NCI-H526 (cell line): ENCODE results near the gene IFT81.
"Not testable (repeated sequence)": the region's sequence is repeated elsewhere in the genome, so short reads cannot be mapped to it uniquely, and the experiment has no call there.

Source experiments
- DNase-seq, 2 experiments: peaks; one replicate each; lab custom pipeline; 2025; lab: John Stamatoyannopoulos, UW

Gene IFT81

DNA sequence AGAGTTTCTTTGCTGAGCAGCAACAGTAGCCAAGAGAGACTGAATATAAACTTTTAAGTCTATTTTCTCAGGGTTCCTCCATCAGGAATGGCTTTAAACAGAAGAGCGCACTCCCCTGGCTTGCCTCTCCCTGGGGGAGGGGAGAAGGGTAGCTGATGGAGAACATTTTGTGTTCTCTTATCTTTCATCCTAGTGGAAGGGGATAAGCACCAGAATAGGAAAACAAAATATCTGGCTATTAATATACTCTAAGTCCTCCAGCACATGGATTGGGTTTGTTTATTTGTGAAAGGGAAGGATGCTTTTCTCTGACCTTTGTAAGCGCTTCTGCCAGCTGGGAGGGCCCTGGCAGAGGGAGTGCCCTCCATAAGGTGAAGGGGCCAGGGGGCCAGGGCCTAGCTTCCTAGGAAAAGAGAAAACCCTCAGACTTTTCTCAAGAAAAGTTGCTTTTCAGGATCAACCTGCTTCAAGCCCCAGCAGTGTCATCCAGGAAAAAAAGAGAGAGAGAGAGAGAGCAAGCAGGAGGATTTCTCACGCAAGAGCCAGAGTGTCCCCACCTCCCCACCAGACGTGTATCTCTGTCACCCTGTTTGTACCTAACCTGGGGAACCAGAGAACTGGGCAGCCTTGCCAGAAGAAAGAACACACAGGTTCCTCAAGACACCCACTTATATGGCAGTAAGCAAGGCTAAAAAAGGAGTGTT, 122.6 kb downstream of the IFT81 start:
- DNase-seq, result no peak

DNA sequence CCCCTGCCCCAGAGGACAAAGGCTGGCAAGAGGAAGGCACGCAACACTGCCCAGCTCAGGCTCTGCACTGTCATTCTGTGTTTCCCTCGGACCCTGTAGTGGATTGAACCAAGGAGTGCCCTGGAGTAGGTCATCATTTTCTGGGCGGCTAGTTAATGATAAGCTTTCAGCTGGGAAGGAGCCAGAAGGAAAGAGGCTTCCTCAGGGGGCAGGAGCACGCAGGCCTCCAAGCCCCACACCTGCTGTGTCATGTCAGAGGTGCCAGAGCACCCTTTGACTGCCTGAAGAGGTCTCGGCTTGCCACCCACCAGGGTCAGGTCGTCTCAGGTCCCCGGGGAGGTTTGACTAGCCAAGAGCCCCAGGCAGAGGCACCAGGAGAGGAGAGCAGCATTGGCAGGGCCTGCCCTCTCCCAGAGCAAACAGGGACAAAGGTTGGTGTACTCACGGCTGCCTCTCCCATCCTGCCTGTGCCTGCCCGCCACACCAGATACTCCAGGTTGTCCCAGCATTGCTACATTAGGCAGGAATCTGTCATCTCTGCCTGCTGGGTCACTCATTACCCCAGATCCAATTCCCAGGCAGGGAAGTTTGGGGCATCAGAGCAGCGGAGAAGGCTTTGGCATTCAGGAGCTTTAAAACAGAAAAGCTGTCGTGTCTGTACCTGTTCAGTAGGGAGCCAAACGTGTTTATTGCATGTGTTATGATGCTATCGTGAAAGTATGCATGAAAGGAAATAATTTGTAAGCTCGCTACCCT, 123.4 kb downstream of the IFT81 start:
- DNase-seq, result peak; percentile 20 to 50

DNA sequence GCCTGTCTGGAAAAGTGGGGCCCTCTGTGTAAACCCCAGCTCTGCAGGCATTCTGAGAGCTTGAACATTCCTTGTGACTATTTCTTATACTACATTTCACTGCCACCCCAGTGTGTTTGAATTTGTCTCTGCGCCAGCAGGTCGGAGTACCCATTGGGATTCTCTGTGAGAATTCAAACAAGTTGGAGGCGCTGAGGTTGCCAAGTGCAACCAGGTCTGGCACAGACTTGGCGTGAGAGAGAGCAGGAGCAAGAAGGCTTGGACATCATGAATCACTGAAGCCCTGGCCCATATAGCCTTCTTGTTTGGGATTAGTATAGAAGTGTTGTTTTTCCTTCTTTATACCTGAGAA, 123.9 kb downstream of the IFT81 start:
- DNase-seq, result no peak

DNA sequence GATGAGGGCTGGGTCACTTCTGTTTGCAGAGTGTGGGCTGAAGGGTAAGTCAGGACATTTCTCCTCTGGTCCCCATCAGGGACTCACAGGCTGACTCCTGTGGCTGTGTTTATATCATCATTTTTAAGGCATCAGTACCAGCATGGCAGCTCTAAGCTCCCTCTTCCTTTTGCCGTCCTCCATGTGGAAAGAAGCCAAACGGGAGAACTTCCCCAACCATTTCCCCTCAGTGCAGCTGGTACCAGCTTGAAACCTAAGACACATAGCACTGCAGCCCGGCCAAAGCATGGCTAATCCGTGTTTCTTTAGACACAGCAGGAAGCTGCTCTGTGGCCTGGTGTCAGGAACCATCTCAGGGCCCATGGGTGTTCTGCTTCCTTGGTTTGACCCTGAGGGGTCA, 124.9 kb downstream of the IFT81 start:
- DNase-seq, result no peak

DNA sequence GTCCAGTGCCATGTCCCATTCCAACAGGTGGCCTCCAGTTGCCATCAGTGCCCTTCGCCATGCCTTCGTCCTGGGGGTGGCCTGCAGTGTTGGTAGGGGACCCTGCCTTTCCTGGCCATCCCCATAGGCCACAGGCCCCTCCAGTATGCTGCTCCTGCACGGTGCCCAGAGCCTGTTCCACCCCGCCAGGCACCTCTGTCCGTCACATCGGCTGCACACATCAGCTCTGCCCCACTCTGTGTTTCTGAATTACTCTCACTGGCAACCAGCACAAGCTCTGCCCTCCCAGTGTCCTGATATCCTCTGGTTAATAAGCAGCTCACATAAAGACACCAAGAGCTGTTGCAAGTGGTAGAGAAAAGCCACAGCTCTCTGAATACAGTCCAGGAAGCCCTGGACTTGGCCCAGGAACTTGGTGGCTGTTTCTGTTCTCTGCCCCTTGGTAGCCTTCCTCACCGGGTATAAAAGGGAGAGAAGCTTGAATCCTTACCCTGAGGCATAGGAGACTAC, 125.6 kb downstream of the IFT81 start:
- DNase-seq, result no peak

DNA sequence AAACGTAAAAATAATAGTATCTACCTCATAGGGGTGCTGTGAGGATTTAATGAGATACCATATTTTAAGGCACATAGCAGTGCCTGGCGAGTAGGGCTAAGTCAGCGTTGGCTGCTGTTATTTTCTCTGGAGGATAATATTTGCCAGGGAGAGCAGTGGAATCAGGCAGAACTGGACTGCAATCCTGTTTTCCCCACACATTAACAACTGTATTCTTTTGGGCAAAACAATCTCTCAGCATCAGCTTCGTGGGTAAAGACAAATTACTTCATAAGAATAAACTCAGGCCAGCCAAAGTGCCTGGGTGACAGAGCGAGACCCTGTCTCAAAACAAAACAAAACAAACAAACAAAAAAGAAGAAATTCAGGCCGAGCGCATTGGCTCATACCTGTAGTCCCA, 127.2 kb downstream of the IFT81 start:
- no peak for DNase-seq

DNA sequence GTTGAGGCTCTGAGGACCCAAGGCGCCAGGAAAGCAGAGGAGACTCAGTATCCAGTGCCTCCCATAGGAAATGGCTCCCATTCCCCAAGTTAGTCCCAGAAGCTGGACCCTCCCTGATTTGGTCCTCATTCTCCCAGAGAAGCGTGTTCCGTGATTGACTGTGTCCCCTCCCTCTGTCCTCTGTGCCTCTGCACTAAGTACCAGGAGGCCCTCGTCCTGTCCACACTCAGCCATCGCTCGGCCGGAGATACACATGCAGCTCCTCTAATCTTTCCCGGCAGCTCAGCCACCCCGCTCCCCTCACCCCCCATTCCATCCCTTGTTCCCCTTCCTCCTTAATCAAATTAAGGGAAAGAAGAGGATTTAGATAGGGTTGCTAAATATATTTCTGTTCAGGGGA, 128.6 kb downstream of the IFT81 start:
- DNase-seq, result no peak

DNA sequence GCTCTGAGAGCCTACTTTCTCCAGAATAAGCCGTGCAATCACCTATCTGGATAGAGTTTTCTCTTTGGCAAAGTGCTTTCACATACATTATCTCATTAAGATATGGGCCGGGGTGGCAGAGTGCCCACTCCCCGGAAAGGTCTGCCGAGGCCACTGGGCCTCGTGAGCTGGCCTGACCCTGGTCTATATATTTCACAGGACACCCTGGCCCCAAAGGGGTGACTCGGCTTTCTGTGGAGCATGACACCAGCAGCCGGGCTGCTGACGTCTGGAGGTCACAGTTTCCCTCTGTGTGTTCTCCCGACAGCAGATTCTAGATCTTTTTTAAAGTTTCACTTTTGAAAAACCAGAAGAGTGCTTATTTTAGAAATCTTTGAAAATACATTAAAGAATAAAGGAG, 129.0 kb downstream of the IFT81 start:
- DNase-seq, result no peak

DNA sequence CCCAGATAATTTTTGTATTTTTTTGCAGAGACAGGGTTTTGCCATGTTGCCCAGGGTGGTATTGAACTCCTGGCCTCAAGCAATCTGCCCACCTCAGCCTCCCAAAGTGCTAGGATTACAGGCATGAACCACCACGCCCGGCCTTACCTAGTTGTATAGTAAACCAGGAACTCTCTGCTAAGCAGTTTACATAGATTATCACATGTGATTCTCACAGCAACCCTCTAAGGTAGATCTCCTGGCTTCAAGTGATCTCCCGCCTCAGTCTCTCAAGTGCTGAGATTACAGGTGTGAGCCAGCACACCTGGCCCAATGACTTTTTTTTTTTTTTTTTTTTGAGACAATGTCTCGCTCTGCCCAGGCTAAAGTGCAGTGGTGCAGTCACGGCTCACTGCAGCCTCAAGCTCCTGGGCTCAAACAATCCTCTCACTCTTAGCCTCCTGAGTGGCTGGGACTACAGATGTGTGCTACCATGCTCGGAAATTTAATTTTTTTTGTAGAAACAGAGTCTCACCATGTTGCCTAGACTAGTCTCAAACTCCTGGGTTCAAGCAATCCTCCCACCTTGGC, 130.9 kb downstream of the IFT81 start:
- DNase-seq, result no peak

DNA sequence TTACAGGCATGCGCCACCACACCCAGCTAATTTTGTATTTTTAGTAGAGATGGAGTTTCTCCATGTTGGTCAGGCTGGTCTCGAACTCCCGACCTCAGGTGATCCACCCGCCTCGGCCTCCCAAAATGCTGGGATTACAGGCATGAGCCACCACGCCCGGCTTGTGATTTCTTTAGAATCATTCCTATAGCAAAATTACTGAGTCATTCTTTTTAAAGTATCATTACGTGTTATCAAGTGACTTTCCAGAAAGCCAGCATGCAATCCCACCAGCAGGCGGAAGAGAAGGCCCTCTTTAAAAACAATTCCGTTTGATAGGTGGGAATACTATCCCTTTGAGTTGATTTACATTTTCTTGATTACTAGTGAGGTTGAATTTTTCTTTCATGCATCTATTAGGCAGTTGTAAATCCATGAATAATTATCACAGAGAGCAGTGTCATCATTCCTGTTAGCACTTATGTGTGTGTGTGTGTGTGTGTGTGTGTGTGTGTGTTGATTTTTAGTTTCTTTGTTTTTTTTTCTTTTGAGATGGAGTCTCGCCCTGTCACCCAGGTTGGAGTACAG, 131.8 kb downstream of the IFT81 start:
- DNase-seq, result not testable (repeated sequence)

DNA sequence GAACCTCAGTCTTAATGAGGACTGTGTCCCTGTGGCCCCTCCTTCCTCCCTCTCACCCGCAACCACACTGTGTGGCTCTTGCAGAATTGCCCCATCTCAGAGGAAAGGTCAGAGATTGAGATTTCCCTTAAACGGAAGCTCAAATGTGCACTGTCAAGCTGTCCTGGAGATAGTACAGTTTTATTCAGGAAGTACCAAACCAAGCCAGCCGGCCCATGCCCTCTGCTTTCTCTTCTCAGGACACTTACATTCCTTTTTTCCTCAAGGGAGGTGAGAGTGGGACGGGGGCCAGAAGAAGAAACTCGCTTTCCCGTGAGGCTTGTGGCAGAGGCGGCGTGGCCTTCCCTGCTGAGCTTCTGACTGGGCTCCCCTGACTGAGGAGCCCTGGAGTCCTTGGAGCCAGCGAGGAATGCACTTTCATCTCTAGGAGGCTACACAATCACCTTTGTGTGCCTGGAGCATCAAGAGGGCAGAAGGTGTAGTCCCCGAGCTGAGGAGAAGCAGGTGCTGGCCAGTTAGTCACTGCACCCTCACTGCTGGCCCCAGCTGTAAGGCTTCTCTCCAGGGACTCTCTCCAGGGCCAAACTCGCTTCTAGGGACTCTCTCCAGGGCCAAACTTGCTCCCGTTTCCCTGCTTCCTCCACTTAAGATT, 132.7 kb downstream of the IFT81 start:
- DNase-seq, result no peak

DNA sequence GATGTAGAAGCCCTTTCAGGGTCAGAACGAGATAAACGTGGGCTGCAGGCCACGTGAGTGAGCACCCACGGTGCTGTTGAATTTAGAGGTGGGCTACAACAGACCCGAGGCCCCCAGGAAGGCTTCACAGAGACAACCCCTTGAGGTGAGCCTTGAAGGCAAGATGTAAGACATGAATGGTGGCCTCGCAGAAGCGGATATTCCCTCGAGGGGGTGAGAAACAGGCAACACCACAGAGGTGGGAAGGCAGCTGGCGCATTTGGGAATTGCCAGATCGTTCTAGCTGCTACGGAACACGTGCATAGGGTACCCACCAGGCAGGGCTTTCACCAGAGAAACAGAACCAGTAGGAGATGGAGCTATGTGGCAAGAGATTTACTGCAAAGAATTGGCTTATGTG, 134.3 kb downstream of the IFT81 start:
- no peak for DNase-seq

DNA sequence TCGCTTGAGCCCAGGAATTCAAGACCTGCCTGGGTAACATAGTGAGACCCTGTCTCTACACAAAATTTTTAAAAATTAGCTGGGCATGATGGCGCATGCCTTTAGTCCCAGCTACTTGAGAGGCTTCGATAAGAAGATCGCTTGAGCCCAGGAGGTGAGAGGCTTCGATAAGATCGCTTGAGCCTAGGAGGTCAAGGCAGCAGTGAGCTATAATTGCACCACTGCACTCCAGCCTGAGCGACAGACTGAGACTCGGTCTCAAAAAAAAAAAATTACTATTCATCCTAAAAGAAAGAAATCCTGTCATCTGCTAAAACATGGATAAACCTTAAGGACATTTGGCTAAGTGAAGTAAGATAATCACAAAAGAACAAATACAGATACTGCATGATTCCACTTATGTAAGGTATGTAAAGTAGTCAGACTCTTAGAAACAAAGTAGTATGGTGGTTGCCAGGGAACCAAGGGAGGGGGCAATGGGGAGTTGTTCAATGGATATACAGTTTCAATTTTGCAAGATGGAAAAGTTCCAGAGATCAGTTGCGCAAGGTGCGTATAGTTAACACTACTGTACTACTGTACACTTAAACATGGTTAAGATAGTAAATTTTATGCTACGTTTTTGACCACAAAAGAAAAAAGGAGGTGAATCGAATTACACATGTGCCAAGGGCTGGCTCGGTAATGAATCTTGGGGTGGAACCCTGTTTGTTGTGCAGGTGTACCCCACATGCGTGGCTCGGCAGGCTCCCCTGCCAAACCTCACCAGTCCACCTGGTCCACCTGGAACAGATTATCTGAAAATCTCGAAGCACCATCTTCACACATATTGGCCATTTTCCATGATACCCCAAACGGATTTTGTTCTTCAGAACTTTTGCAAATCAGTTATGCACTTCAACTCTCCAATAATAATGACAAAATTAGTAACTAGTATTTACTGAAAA, 138.6 kb downstream of the IFT81 start:
- DNase-seq, result peak in 1 of 2 experiments; percentile 6

DNA sequence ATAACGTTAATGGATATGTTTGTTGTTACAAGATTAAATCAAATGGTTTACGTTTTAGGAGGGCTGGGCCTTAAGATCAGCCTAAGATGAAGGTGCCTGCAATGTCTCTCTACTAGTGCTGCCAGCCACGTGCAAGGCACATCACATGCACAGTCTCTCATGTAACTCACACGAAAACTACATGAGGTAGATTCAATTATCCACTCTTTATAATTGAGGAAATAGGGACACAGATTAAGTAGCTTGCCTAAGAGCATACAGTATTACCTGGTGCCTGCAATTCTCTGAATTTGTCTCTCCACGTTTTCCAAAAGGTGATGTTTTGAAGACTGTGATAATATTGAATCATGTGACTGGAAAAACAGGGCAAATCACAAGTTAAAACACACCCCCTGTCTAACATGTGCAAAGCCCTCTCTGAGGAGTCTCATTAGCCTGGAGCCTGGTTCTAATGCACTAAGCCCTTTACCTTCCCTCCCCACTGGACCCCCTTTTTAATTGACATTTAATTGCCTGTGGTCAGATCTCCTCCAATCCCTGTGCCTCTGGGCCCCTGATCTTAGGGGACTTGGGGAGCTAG, 142.3 kb downstream of the IFT81 start:
- no peak for DNase-seq

DNA sequence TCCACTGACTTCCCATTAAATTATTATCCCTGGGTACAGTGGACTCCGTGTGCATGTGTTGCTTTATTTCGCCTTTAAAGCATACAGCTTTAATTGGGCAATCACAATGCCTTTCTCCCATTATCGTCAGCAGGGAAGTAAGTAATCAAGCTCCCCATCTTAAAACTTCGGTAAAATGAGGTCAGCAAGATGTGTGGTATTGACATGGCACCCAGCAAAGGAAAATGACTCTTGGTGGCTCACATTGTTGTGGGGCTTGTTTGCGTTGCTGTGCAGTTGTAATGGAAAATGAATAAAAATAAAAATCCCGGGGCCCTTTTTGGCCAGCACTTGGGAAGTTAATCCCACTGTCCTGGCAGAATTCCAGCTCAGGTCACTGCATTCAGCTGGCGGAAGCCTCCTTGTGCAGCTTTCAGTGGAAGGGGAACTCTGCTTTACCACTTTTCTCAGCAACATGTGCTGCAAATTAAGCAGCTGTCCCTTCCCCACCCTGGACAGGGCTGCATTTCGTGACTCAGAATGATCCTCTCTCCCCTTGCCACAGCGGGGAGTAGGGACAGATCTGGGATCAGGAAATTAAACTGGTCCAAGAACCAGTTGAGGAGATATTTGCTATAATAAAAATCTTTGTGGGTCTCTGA, 142.9 kb downstream of the IFT81 start:
- no peak for DNase-seq
